8988T (cell line): ENCODE results near the gene CD83.
"Not testable (repeated sequence)": the region's sequence is repeated elsewhere in the genome, so short reads cannot be mapped to it uniquely, and the experiment has no call there.

Source experiments
- DNase-seq: peaks from one replicate; pipeline ENCODE4 v3.0.0; 2011

CD83 gene

GRCh38 chr6:14117158-14118090 is at the start of gene CD83:
Gene CD83 (plus strand): TSS chr6:14117772. CDS start chr6:14117812, 40 bp downstream.
- peak; percentile 86 for DNase-seq

- DNase-seq, result no peak
Measured at GRCh38 chr6:14068133-14068532, 49.4 kb upstream of the CD83 start.

GRCh38 chr6:14068623-14069022 is 48.9 kb upstream of the CD83 start:
- no peak for DNase-seq

GRCh38 chr6:14070457-14070856 is 47.1 kb upstream of the CD83 start:
- no peak for DNase-seq

GRCh38 chr6:14072084-14072483 is 45.5 kb upstream of the CD83 start:
- DNase-seq, result no peak

- DNase-seq, result not testable (repeated sequence)
Measured at GRCh38 chr6:14073561-14074354, 43.8 kb upstream of the CD83 start.

GRCh38 chr6:14074476-14075094 is 43.0 kb upstream of the CD83 start:
- no peak for DNase-seq

- DNase-seq, result no peak
Measured at GRCh38 chr6:14075095-14075503, 42.5 kb upstream of the CD83 start.

- no peak for DNase-seq
Measured at GRCh38 chr6:14077193-14077867, 40.2 kb upstream of the CD83 start.

GRCh38 chr6:14079433-14079832 is 38.1 kb upstream of the CD83 start:
- DNase-seq, result no peak

GRCh38 chr6:14079971-14080370 is 37.6 kb upstream of the CD83 start:
- no peak for DNase-seq

GRCh38 chr6:14081126-14081525 is 36.4 kb upstream of the CD83 start:
- DNase-seq, result no peak

GRCh38 chr6:14082771-14083170 is 34.8 kb upstream of the CD83 start:
- DNase-seq, result no peak

- no peak for DNase-seq
Measured at GRCh38 chr6:14083262-14083661, 34.3 kb upstream of the CD83 start.

GRCh38 chr6:14083751-14084150 is 33.8 kb upstream of the CD83 start:
- DNase-seq, result no peak

GRCh38 chr6:14084388-14084787 is 33.2 kb upstream of the CD83 start:
- DNase-seq, result no peak

GRCh38 chr6:14085176-14085787 is 32.3 kb upstream of the CD83 start:
- no peak for DNase-seq

GRCh38 chr6:14086701-14087100 is 30.9 kb upstream of the CD83 start:
- no peak for DNase-seq

- DNase-seq, result no peak
Measured at GRCh38 chr6:14088600-14089192, 28.9 kb upstream of the CD83 start.

GRCh38 chr6:14089224-14089623 is 28.3 kb upstream of the CD83 start:
- DNase-seq, result no peak

- DNase-seq, result no peak
Measured at GRCh38 chr6:14091339-14091978, 26.1 kb upstream of the CD83 start.
